Measurements from ENCODE around the gene SRPK2.

GRCh38 chr7:105096306-105096705, 292.4 kb downstream of the SRPK2 start:
- TF ChIP-seq CTCF (IDR thresholded peaks at IDR 0.05; ENCODE audit: control extremely low read depth in 1 of 3, insufficient read depth in 1 of 3, low read depth in 1 of 3, low read length in 3 of 3), result no peak
- no peak for TF ChIP-seq POLR2A (IDR thresholded peaks at IDR 0.05; ENCODE audit: control extremely low read depth in 1 of 2, low read depth in 2 of 2, low read length in 2 of 2)
- no peak for TF ChIP-seq EZH2 (IDR thresholded peaks at IDR 0.05; ENCODE audit: low read depth, low read length, severe bottlenecking)
- TF ChIP-seq POLR2AphosphoS5 (IDR thresholded peaks at IDR 0.05; ENCODE audit: low read depth, low read length), result no peak
- TF ChIP-seq TCF12 (IDR thresholded peaks at IDR 0.05; ENCODE audit: low read depth, low read length), result no peak
- TF ChIP-seq BCL11A (IDR thresholded peaks at IDR 0.05; ENCODE audit: low read depth in 2 of 2, low read length in 2 of 2), result no peak
- no peak for TF ChIP-seq RFX5 (IDR thresholded peaks at IDR 0.05; ENCODE audit: borderline replicate concordance, low read depth, low read length)
- TF ChIP-seq EP300 (IDR thresholded peaks at IDR 0.05; ENCODE audit: borderline replicate concordance in 1 of 2, low read depth in 2 of 2, low read length in 2 of 2), result no peak
- TF ChIP-seq, protein P1, sequence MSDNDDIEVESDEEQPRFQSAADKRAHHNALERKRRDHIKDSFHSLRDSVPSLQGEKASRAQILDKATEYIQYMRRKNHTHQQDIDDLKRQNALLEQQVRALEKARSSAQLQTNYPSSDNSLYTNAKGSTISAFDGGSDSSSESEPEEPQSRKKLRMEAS (IDR thresholded peaks at IDR 0.05), result no peak
